Muscle of leg (tissue), 16 donors: Measurements from ENCODE around the gene CPSF2. TPM values are rescaled to one million over a fixed set of nuclear protein-coding genes. Genes with fewer than 3 reads are reported as not detected.

Experiments used
- DNase-seq: peaks from one replicate; pipeline ENCODE4 v3.0.0; 2013
- H3K27ac ChIP-seq: one replicate; pipeline ENCODE4 v1.5.1; 2013; ENCODE audit warnings: mild to moderate bottlenecking, low read length, control low read depth
- H3K27me3 ChIP-seq: one replicate; pipeline ENCODE4 v1.6.1; 2013; ENCODE audit warnings: low read length; ENCODE audit not compliant: control insufficient read depth, insufficient read depth
- H3K36me3 ChIP-seq: one replicate; pipeline ENCODE4 v1.6.1; 2013; ENCODE audit warnings: low read length; ENCODE audit not compliant: control insufficient read depth, insufficient read depth
- H3K4me1 ChIP-seq: one replicate; pipeline ENCODE4 v1.6.1; 2013; ENCODE audit warnings: low read length; ENCODE audit not compliant: control insufficient read depth, insufficient read depth
- H3K4me3 ChIP-seq: one replicate; pipeline ENCODE4 v1.5.1; 2013; ENCODE audit warnings: low read length, control low read depth
- H3K9me3 ChIP-seq: replicated peaks from 2 replicates; pipeline ENCODE4 v1.6.1; 2013; ENCODE audit warnings: low read depth, low read length; ENCODE audit not compliant: control insufficient read depth
- WGBS: methylation state at CpG from one replicate; pipeline ENCODE4 v1.1.5; 2013; ENCODE audit warnings: missing lambda C conversion rate; ENCODE audit not compliant: insufficient coverage; 5-methylcytosine and 5-hydroxymethylcytosine counted together
- long read RNA-seq, 11 donors: transcript quantifications; one replicate each; lab custom pipeline, GENCODE V29; 2026
- polyA plus RNA-seq, 8 donors: library from polyadenylated mRNA; unstranded; fragments of 120-200 nt; gene quantifications; one replicate each; pipeline versions ENCODE4 v1.2.1 to v1.2.3, GENCODE V29; 2013; ENCODE audit warnings: inconsistent platforms in 1 of 8, low replicate concordance in 1 of 8; ENCODE audit not compliant: insufficient read length in 8 of 8, insufficient read depth in 1 of 8
- total RNA-seq: library from RNA; stranded (reverse); fragments of 120-200 nt; gene quantifications from one replicate; pipeline ENCODE4 v1.2.4, GENCODE V29; 2013

The CPSF2 gene
- total RNA-seq (29.6 TPM), polyA plus RNA-seq (10 to 100 TPM; 26.0 to 44.4 (median 37.1) TPM)
- long read RNA-seq, donor 1, result 0 reads
- long read RNA-seq, donor 2, full-length matches to known transcripts, result 2 of 2 reads
- long read RNA-seq, donor 2, partial matches to known transcripts, result 0 of 2 reads
- long read RNA-seq, donor 2, other reads (novel, unspliced or antisense), result 0 of 2 reads
- long read RNA-seq, donor 3, full-length matches to known transcripts, result 2 of 2 reads
- long read RNA-seq, donor 3, partial matches to known transcripts, result 0 of 2 reads
- long read RNA-seq, donor 3, other reads (novel, unspliced or antisense), result 0 of 2 reads
- long read RNA-seq, donor 4, result 0 reads
- long read RNA-seq, donor 5, full-length matches to known transcripts, result 2 of 12 reads
- long read RNA-seq, donor 5, partial matches to known transcripts, result 10 of 12 reads
- long read RNA-seq, donor 5, other reads (novel, unspliced or antisense), result 0 of 12 reads
- long read RNA-seq, donor 6, full-length matches to known transcripts, result 6 of 6 reads
- long read RNA-seq, donor 6, partial matches to known transcripts, result 0 of 6 reads
- long read RNA-seq, donor 6, other reads (novel, unspliced or antisense), result 0 of 6 reads
- long read RNA-seq, donor 7, full-length matches to known transcripts, result 2 of 10 reads
- long read RNA-seq, donor 7, partial matches to known transcripts, result 8 of 10 reads
- long read RNA-seq, donor 7, other reads (novel, unspliced or antisense), result 0 of 10 reads
- long read RNA-seq, donor 8, full-length matches to known transcripts, result 4 of 4 reads
- long read RNA-seq, donor 8, partial matches to known transcripts, result 0 of 4 reads
- long read RNA-seq, donor 8, other reads (novel, unspliced or antisense), result 0 of 4 reads
- long read RNA-seq, donor 9, full-length matches to known transcripts, result 2 of 2 reads
- long read RNA-seq, donor 9, partial matches to known transcripts, result 0 of 2 reads
- long read RNA-seq, donor 9, other reads (novel, unspliced or antisense), result 0 of 2 reads
- long read RNA-seq, donor 10, full-length matches to known transcripts, result 3 of 3 reads
- long read RNA-seq, donor 10, partial matches to known transcripts, result 0 of 3 reads
- long read RNA-seq, donor 10, other reads (novel, unspliced or antisense), result 0 of 3 reads
- long read RNA-seq, donor 11, result 0 reads

DNA sequence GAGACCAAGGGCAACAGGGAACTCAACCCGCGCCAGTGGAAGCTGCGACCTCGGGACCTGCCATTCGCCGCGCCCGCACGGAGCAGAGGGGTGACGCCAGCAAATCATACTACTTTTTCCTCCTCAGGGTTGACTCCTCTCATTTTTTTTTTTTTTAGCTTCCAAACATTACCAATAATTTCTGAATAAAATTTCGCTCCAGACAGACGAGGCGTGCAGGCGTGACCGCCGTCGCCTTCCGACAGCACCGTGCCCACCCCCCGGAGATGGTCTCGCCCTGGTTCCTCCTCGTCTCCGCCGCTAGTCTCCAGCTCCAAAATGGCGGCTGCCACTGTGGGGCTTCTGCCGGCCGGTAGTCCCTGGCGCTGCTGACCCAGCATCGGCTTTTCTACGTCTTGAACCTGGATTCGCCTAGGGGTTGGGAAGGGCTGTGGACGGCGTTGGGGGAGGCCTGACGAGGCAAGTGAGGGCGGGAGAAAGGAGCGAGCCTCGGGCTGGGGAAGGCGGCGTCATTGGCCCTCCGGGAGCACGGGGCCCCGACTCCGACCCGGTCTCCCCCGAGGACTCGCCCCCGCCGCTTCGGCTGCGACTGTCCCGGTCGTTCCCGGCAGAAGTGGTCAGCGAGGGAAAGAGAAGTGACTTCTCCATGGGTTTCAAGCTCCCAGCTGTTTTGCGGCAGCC lies at the start of gene CPSF2, which contains the start of gene NDUFB1:
Gene CPSF2 (plus strand): TSS at position 300 of the 681 bp plus-strand sequence. CDS start 9,016 bp downstream, outside the sequence.
Gene NDUFB1 (minus strand): TSS at position 37 of the 681 bp plus-strand sequence. CDS start 4,069 bp downstream, outside the sequence.
- DNase-seq, result peak; percentile 90
- no peaks in the 10 kb centered on the region for H3K27me3 ChIP-seq
- 0% methylated on average over 55 of the region's 55 CpGs for WGBS

GRCh38 chr14:92074555-92074954 lies 47.2 kb upstream of the CPSF2 start:
- H3K9me3 ChIP-seq, result no peaks in the 10 kb centered on the region
- no peaks in the 10 kb centered on the region for H3K4me1 ChIP-seq
- no peaks in the 10 kb centered on the region for H3K27me3 ChIP-seq
- H3K36me3 ChIP-seq, result peaks cover 21% of the 10 kb centered on the region
- no peak overlapping the region for H3K27ac ChIP-seq
- no peak overlapping the region for H3K4me3 ChIP-seq
- no peak for DNase-seq

More for the DNA sequence above, at the start of gene CPSF2, which contains the start of gene NDUFB1:
- peaks cover 10% of the 10 kb centered on the region for H3K4me1 ChIP-seq
- peak within 1 kb of the TSS; percentile 96 for H3K27ac ChIP-seq
- peak within 1 kb of the TSS; percentile 74 for H3K4me3 ChIP-seq
- no peaks in the 10 kb centered on the region for H3K9me3 ChIP-seq
- H3K36me3 ChIP-seq, result peaks cover 10% of the 10 kb centered on the region

DNA sequence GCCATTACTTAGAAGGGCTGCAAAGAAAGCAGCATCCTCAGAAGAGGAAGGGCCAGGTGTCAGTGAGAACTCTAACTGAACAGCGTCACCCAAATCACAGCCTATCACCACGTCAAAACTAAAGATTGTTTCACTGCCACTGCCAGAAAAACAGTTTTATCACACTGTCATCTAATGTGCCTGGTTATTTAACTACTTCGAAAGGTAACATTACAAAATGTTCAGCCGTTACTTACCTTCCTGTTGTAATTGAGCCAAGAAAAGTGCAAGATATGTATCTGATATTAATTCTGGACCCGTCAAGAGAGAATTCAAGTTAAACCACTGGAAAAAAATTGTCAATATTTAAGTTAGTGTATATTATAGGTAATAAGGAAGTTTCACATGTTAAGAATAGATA lies 33.3 kb upstream of the CPSF2 start:
- DNase-seq, result no peak
- no peaks in the 10 kb centered on the region for H3K9me3 ChIP-seq
- no peaks in the 10 kb centered on the region for H3K27me3 ChIP-seq
- peaks cover 26% of the 10 kb centered on the region for H3K36me3 ChIP-seq
- no peak overlapping the region for H3K27ac ChIP-seq
- no CpG with 5 or more reads among the region's 5 CpGs for WGBS
- H3K4me1 ChIP-seq, result no peaks in the 10 kb centered on the region
- no peak overlapping the region for H3K4me3 ChIP-seq

DNA sequence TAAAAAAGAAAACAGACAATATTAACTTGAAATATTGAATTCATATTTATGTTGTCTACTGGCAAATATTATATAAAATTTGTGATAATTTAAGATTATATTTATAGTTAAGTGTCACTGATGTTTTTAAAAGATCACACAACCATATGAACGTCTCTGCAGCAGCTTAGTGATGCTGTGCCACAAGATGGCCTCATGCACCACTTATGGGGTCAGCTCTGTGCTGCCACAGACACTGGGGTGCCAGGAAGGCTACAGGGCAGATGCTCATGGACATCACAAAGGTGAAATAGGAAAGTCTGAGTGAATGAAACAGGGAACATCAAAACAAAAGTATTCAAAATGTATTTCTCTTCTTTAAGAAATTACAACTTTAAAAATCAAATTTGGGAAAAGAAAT lies 28.4 kb upstream of the CPSF2 start:
- H3K4me3 ChIP-seq, result no peak overlapping the region
- no peaks in the 10 kb centered on the region for H3K4me1 ChIP-seq
- no peaks in the 10 kb centered on the region for H3K9me3 ChIP-seq
- DNase-seq, result no peak
- WGBS, result no CpG with 5 or more reads among the region's 1 CpG
- H3K27ac ChIP-seq, result no peak overlapping the region
- no peaks in the 10 kb centered on the region for H3K27me3 ChIP-seq
- peaks cover 30% of the 10 kb centered on the region for H3K36me3 ChIP-seq

DNA sequence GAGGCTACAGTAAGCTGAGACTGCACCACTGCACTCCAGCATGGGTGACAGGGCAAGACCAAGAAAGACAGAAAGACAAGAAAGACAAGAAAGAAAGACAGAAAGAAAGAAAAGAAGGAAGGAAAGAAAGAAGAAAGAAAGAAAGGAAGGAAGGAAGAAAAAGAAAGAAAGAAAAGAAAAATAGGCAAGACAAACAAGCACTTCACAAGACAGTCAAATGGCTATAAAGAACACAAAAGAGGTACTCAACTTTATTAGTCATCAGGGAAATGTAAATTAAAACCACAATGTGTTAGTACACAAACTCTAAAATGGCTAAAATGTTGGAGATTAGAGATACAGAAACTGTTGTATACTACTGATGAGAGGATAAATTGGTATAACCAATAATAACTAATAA lies 22.0 kb upstream of the CPSF2 start:
- no peak overlapping the region for H3K4me3 ChIP-seq
- DNase-seq, result no peak
- H3K4me1 ChIP-seq, result no peaks in the 10 kb centered on the region

DNA sequence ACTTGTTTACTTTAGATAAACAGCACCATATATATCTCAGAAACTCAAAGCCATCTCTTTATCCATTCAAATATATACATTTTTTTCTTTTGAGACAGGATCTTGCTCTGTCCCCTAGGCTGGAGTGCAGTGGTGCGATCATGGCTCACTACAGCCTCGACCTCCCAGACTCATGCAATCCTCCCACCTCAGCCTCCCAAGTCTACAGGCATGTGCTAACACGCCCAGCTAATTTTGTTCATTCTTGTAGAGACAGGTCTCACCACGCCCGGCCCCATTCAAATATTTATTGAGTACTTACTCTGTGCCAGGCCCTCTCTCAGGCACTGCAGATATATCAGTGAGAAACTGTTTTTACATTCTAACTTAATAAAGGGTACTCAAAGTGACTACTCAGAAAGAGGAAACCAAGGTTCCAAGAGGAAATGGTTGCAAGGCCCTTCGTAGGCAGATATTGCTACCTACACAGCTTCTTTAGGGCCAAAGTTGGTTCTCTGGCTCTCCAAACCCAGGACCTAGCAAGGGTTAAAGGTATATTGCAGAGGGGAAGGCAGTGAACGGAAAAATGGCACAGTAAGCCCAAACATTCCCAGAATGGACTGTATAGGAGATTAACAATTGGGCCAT lies 18.3 kb upstream of the CPSF2 start:
- H3K27me3 ChIP-seq, result peaks cover 3% of the 10 kb centered on the region
- no peak overlapping the region for H3K4me3 ChIP-seq
- no peak overlapping the region for H3K27ac ChIP-seq
- H3K36me3 ChIP-seq, result no peaks in the 10 kb centered on the region
- peaks cover 4% of the 10 kb centered on the region for H3K4me1 ChIP-seq
- 86% methylated on average over 4 of the region's 7 CpGs for WGBS
- no peak for DNase-seq
- no peaks in the 10 kb centered on the region for H3K9me3 ChIP-seq

More for the DNA sequence above, 22.0 kb upstream of the CPSF2 start:
- Histone ChIP-seq H3K9me3 (no peaks in the 10 kb centered on the region), H3K27ac (no peak overlapping the region), H3K27me3 (no peaks in the 10 kb centered on the region), H3K36me3 (peaks cover 14% of the 10 kb centered on the region)

GRCh38 chr14:92105073-92105892 lies 16.5 kb upstream of the CPSF2 start:
- H3K9me3 ChIP-seq, result no peaks in the 10 kb centered on the region
- H3K27ac ChIP-seq, result peak overlapping the region; percentile 98
- peaks cover 4% of the 10 kb centered on the region for H3K4me1 ChIP-seq
- H3K36me3 ChIP-seq, result no peaks in the 10 kb centered on the region
- no peak for DNase-seq
- 48% methylated on average over 13 of the region's 16 CpGs for WGBS
- peaks cover 6% of the 10 kb centered on the region for H3K27me3 ChIP-seq
- H3K4me3 ChIP-seq, result peak overlapping the region; percentile 63

DNA sequence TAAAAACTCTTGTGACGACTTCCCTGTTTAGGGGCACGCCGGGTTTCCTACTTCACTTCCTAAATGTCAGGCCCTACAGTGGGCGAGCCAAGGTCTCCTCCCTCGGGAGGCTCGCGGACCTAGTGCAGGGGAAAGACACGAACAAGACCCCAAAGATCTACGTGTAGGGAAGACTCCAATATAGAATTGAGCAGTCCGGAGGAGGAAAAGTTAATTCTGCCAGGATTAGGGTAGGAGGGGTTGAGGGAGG lies 16.0 kb upstream of the CPSF2 start:
- H3K4me3 ChIP-seq, result peak overlapping the region; percentile 63
- H3K36me3 ChIP-seq, result no peaks in the 10 kb centered on the region
- WGBS, result 0% methylated on average over 7 of the region's 10 CpGs
- H3K9me3 ChIP-seq, result no peaks in the 10 kb centered on the region
- H3K27me3 ChIP-seq, result peaks cover 6% of the 10 kb centered on the region
- DNase-seq, result no peak
- H3K4me1 ChIP-seq, result peaks cover 4% of the 10 kb centered on the region
- peak overlapping the region; percentile 98 for H3K27ac ChIP-seq
